Measurements from ENCODE around the gene PPP1R9A.

DNA sequence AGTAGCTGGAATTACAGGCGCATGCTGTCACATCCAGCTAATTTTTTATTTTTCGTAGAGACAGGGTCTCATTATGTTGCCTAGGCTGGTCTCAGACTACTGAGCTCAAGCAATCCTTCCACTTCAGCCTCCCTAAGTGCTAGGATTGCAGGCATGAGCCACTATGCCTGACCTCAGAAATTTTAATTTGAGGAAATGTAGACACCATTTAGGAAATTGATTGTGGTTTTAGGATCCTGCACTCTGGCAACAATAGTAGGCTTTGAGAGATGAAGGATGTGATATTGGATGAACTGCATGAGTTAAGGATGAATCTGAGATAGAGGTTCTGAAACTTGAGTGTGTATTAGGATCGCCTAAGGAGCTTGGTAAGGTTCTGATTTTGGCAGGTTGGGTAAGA is 66.5 kb downstream of the PPP1R9A start:
- TF ChIP-seq TAF1 (IDR thresholded peaks at IDR 0.05; ENCODE audit: low read depth) (no peak), EZH2 (IDR thresholded peaks at IDR 0.05; ENCODE audit: borderline replicate concordance, insufficient read depth, low read length, poor library complexity, severe bottlenecking) (no peak), RAD21 (conservative IDR thresholded peaks at IDR 0.05) (no peak), POLR2AphosphoS5 (IDR thresholded peaks at IDR 0.05) (no peak)
- TF ChIP-seq, protein P1, sequence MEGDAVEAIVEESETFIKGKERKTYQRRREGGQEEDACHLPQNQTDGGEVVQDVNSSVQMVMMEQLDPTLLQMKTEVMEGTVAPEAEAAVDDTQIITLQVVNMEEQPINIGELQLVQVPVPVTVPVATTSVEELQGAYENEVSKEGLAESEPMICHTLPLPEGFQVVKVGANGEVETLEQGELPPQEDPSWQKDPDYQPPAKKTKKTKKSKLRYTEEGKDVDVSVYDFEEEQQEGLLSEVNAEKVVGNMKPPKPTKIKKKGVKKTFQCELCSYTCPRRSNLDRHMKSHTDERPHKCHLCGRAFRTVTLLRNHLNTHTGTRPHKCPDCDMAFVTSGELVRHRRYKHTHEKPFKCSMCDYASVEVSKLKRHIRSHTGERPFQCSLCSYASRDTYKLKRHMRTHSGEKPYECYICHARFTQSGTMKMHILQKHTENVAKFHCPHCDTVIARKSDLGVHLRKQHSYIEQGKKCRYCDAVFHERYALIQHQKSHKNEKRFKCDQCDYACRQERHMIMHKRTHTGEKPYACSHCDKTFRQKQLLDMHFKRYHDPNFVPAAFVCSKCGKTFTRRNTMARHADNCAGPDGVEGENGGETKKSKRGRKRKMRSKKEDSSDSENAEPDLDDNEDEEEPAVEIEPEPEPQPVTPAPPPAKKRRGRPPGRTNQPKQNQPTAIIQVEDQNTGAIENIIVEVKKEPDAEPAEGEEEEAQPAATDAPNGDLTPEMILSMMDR (IDR thresholded peaks at IDR 0.05; ENCODE audit: poor library complexity, severe bottlenecking) = no peak

Data from neural cell (in vitro differentiated cells).